ENCODE results near the gene USP40.

USP40 gene

GRCh38 chr2:233447506-233448219, 118.9 kb downstream of the USP40 start:
- Histone ChIP-seq H3K9me3 (no peaks in the 10 kb centered on the region), H3K4me3 (ENCODE audit: low read depth in 1 of 2, low read length in 1 of 2) (no peak overlapping the region), H3K36me3 (peaks cover 98% of the 10 kb centered on the region), H3K4me1 (ENCODE audit: control insufficient read depth in 1 of 2, insufficient read depth in 1 of 2, low read depth in 1 of 2, low read length in 1 of 2) (no peaks in the 10 kb centered on the region), H3K27me3 (no peaks in the 10 kb centered on the region), H3K27ac (no peak overlapping the region)
- TF ChIP-seq CTCF (IDR thresholded peaks at IDR 0.05): no peak

GRCh38 chr2:233446606-233447305, 119.8 kb downstream of the USP40 start:
- H3K4me3 ChIP-seq (ENCODE audit: low read depth in 1 of 2, low read length in 1 of 2): no peak overlapping the region
- peaks cover 98% of the 10 kb centered on the region for H3K36me3 ChIP-seq
- TF ChIP-seq CTCF (IDR thresholded peaks at IDR 0.05): no peak
- no peaks in the 10 kb centered on the region for H3K9me3 ChIP-seq
- H3K27me3 ChIP-seq: no peaks in the 10 kb centered on the region
- no peaks in the 10 kb centered on the region for H3K4me1 ChIP-seq (ENCODE audit: control insufficient read depth in 1 of 2, insufficient read depth in 1 of 2, low read depth in 1 of 2, low read length in 1 of 2)
- H3K27ac ChIP-seq: no peak overlapping the region

GRCh38 chr2:233446121-233446520, 120.5 kb downstream of the USP40 start:
- Histone ChIP-seq H3K4me3 (ENCODE audit: low read depth in 1 of 2, low read length in 1 of 2) (no peak overlapping the region), H3K4me1 (ENCODE audit: control insufficient read depth in 1 of 2, insufficient read depth in 1 of 2, low read depth in 1 of 2, low read length in 1 of 2) (no peaks in the 10 kb centered on the region), H3K27ac (no peak overlapping the region), H3K36me3 (peaks cover 98% of the 10 kb centered on the region), H3K27me3 (no peaks in the 10 kb centered on the region), H3K9me3 (no peaks in the 10 kb centered on the region)
- no peak for TF ChIP-seq CTCF (IDR thresholded peaks at IDR 0.05)

- Histone ChIP-seq H3K27me3 (no peaks in the 10 kb centered on the region), H3K36me3 (peaks cover 98% of the 10 kb centered on the region), H3K27ac (no peak overlapping the region), H3K9me3 (no peaks in the 10 kb centered on the region), H3K4me1 (ENCODE audit: control insufficient read depth in 1 of 2, insufficient read depth in 1 of 2, low read depth in 1 of 2, low read length in 1 of 2) (no peaks in the 10 kb centered on the region), H3K4me3 (ENCODE audit: low read depth in 1 of 2, low read length in 1 of 2) (no peak overlapping the region)
- no peak for TF ChIP-seq CTCF (IDR thresholded peaks at IDR 0.05)
These were observed 121.3 kb downstream of the USP40 start for GRCh38 chr2:233445152-233445830.

- TF ChIP-seq CTCF (IDR thresholded peaks at IDR 0.05): no peak
- Histone ChIP-seq H3K27ac (no peak overlapping the region), H3K36me3 (peaks cover 98% of the 10 kb centered on the region)
These were observed 122.1 kb downstream of the USP40 start for GRCh38 chr2:233444501-233444900.

More at GRCh38 chr2:233444501-233444900, 122.1 kb downstream of the USP40 start:
- H3K4me1 ChIP-seq (ENCODE audit: control insufficient read depth in 1 of 2, insufficient read depth in 1 of 2, low read depth in 1 of 2, low read length in 1 of 2): no peaks in the 10 kb centered on the region
- no peak overlapping the region for H3K4me3 ChIP-seq (ENCODE audit: low read depth in 1 of 2, low read length in 1 of 2)
- no peaks in the 10 kb centered on the region for H3K27me3 ChIP-seq
- no peaks in the 10 kb centered on the region for H3K9me3 ChIP-seq

All from neutrophil (primary cell).